Smooth muscle cell (in vitro differentiated cells): ENCODE results near the gene ZMYND8. TPM values are rescaled to one million over a fixed set of nuclear protein-coding genes. Genes with fewer than 3 reads are reported as not detected.

Experiments used
- DNase-seq: peaks from one replicate; lab custom pipeline; 2025; ENCODE audit not compliant: unreplicated experiment; lab: John Stamatoyannopoulos, UW
- H2AFZ ChIP-seq: fragments of 200-600 bp; sonication (generic); 2 replicates; pipeline ENCODE4 v1.6.0; 2016; ENCODE audit warnings: antibody characterized with exemption, low read depth, mild to moderate bottlenecking
- H3F3A ChIP-seq: fragments of 200-600 bp; sonication (generic); 2 replicates; pipeline ENCODE4 v1.6.0; 2017; ENCODE audit warnings: antibody characterized with exemption, low read depth
- H3K27ac ChIP-seq: fragments of 200-600 bp; sonication (generic); 2 replicates; pipeline ENCODE4 v1.5.1; 2016; ENCODE audit warnings: low read depth, mild to moderate bottlenecking
- H3K27me3 ChIP-seq: fragments of 200-600 bp; sonication (generic); 2 replicates; pipeline ENCODE4 v1.6.1; 2016; ENCODE audit warnings: low read depth, mild to moderate bottlenecking
- H3K36me3 ChIP-seq: fragments of 200-600 bp; sonication (generic); 2 replicates; pipeline ENCODE4 v1.5.1; 2016; ENCODE audit warnings: low read depth
- H3K4me1 ChIP-seq: fragments of 200-600 bp; sonication (generic); 2 replicates; pipeline ENCODE4 v1.5.1; 2016; ENCODE audit warnings: low read depth
- H3K4me2 ChIP-seq: fragments of 200-600 bp; sonication (generic); 2 replicates; pipeline ENCODE4 v1.6.0; 2016; ENCODE audit warnings: mild to moderate bottlenecking
- H3K4me3 ChIP-seq: fragments of 200-600 bp; sonication (generic); 2 replicates; pipeline ENCODE4 v1.5.1; 2016; ENCODE audit warnings: mild to moderate bottlenecking
- H3K79me2 ChIP-seq: fragments of 200-600 bp; sonication (generic); 2 replicates; pipeline ENCODE4 v1.6.0; 2016; ENCODE audit warnings: low read depth, mild to moderate bottlenecking
- H3K9ac ChIP-seq: fragments of 200-600 bp; sonication (generic); 2 replicates; pipeline ENCODE4 v1.6.0; 2016; ENCODE audit warnings: low read depth
- H3K9me3 ChIP-seq: fragments of 200-600 bp; sonication (generic); replicated peaks from 2 replicates; pipeline ENCODE4 v1.5.1; 2016; ENCODE audit warnings: low read depth
- H4K20me1 ChIP-seq: fragments of 200-600 bp; sonication (generic); 2 replicates; pipeline ENCODE4 v1.6.0; 2016; ENCODE audit warnings: low read depth
- WGBS: methylation state at CpG from one replicate; pipeline ENCODE4 v1.1.7; 2016; ENCODE audit warnings: low lambda C conversion rate; 5-methylcytosine and 5-hydroxymethylcytosine counted together
- polyA plus RNA-seq: library from polyadenylated mRNA; unstranded; fragments of >200 nt; fragmentation: Nextera tagmentation; extraction: Ambion mirVana; gene quantifications from 2 replicates; pipeline ENCODE4 v1.2.1, GENCODE V29; 2016
- total RNA-seq: library from RNA; depleted of rRNA; stranded (reverse); fragments of >200 nt; gene quantifications from 2 replicates; pipeline ENCODE4 v1.2.3, GENCODE V29; 2014
- TF ChIP-seq, protein P1 (sequence below): fragments of 200-600 bp; sonication (generic); IDR thresholded peaks from 2 replicates; pipeline ENCODE4 v1.5.1; 2017; ENCODE audit warnings: borderline replicate concordance, mild to moderate bottlenecking, antibody characterized with exemption; ENCODE audit not compliant: insufficient read depth, poor library complexity, severe bottlenecking

Gene ZMYND8
- total and polyA plus RNA-seq, 2 experiments from 2014 or later = 15.2 to 24.1 TPM

GRCh38 chr20:47173596-47174216, 182.8 kb downstream of the ZMYND8 start:
- WGBS = 88% methylated on average over 6 of the region's 6 CpGs

GRCh38 chr20:47172579-47172978, 183.9 kb downstream of the ZMYND8 start:
- Histone ChIP-seq H3K4me1 (no peaks in the 10 kb centered on the region), H3K9me3 (no peaks in the 10 kb centered on the region), H3K4me3 (no peak overlapping the region), H3K9ac (no peak overlapping the region), H3F3A (no peaks in the 10 kb centered on the region), H4K20me1 (no peaks in the 10 kb centered on the region), H3K27me3 (no peaks in the 10 kb centered on the region), H3K79me2 (no peaks in the 10 kb centered on the region), H3K36me3 (no peaks in the 10 kb centered on the region), H2AFZ (no peak overlapping the region), H3K27ac (no peak overlapping the region), H3K4me2 (no peak overlapping the region)
- DNase-seq = no peak
- WGBS = 93% methylated on average over 16 of the region's 16 CpGs
- TF ChIP-seq, protein P1, sequence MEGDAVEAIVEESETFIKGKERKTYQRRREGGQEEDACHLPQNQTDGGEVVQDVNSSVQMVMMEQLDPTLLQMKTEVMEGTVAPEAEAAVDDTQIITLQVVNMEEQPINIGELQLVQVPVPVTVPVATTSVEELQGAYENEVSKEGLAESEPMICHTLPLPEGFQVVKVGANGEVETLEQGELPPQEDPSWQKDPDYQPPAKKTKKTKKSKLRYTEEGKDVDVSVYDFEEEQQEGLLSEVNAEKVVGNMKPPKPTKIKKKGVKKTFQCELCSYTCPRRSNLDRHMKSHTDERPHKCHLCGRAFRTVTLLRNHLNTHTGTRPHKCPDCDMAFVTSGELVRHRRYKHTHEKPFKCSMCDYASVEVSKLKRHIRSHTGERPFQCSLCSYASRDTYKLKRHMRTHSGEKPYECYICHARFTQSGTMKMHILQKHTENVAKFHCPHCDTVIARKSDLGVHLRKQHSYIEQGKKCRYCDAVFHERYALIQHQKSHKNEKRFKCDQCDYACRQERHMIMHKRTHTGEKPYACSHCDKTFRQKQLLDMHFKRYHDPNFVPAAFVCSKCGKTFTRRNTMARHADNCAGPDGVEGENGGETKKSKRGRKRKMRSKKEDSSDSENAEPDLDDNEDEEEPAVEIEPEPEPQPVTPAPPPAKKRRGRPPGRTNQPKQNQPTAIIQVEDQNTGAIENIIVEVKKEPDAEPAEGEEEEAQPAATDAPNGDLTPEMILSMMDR = no peak

More at GRCh38 chr20:47173596-47174216, 182.8 kb downstream of the ZMYND8 start:
- Histone ChIP-seq H3K79me2 (no peaks in the 10 kb centered on the region), H3F3A (no peaks in the 10 kb centered on the region), H3K4me3 (no peak overlapping the region), H2AFZ (no peak overlapping the region), H3K9me3 (no peaks in the 10 kb centered on the region), H3K27ac (no peak overlapping the region), H3K27me3 (no peaks in the 10 kb centered on the region), H3K36me3 (no peaks in the 10 kb centered on the region), H3K4me2 (no peak overlapping the region), H3K4me1 (no peaks in the 10 kb centered on the region), H3K9ac (no peak overlapping the region), H4K20me1 (no peaks in the 10 kb centered on the region)
- TF ChIP-seq, protein P1 = no peak
- no peak for DNase-seq

GRCh38 chr20:47167846-47168245, 188.7 kb downstream of the ZMYND8 start:
- DNase-seq = no peak
- H3K36me3 ChIP-seq = no peaks in the 10 kb centered on the region
- no peak overlapping the region for H3K27ac ChIP-seq
- H3K4me2 ChIP-seq = no peak overlapping the region
- no peaks in the 10 kb centered on the region for H3K4me1 ChIP-seq
- H3K27me3 ChIP-seq = no peaks in the 10 kb centered on the region
- H3F3A ChIP-seq = no peaks in the 10 kb centered on the region
- H3K9me3 ChIP-seq = no peaks in the 10 kb centered on the region
- WGBS = 93% methylated on average over 9 of the region's 9 CpGs
- H3K9ac ChIP-seq = no peak overlapping the region
- TF ChIP-seq, protein P1 = no peak
- H4K20me1 ChIP-seq = no peaks in the 10 kb centered on the region
- H3K79me2 ChIP-seq = no peaks in the 10 kb centered on the region
- H2AFZ ChIP-seq = no peak overlapping the region
- no peak overlapping the region for H3K4me3 ChIP-seq

- no peaks in the 10 kb centered on the region for H4K20me1 ChIP-seq
- TF ChIP-seq, protein P1 = no peak
- WGBS = 94% methylated on average over 4 of the region's 4 CpGs
- H3K27ac ChIP-seq = no peak overlapping the region
- no peak overlapping the region for H3K4me2 ChIP-seq
- H3F3A ChIP-seq = no peaks in the 10 kb centered on the region
- H3K9me3 ChIP-seq = no peaks in the 10 kb centered on the region
- H3K9ac ChIP-seq = no peak overlapping the region
- no peaks in the 10 kb centered on the region for H3K4me1 ChIP-seq
- DNase-seq = no peak
- H2AFZ ChIP-seq = no peak overlapping the region
- no peaks in the 10 kb centered on the region for H3K79me2 ChIP-seq
- H3K4me3 ChIP-seq = no peak overlapping the region
- no peaks in the 10 kb centered on the region for H3K27me3 ChIP-seq
- no peaks in the 10 kb centered on the region for H3K36me3 ChIP-seq
Observed at GRCh38 chr20:47165376-47165865, 191.1 kb downstream of the ZMYND8 start.
